NCI-H446 (cell line): ENCODE measurements around the gene NBEAL1.
A peak's percentile ranks its signal among the peaks of the same experiment; 100 is the strongest.
"Not testable (repeated sequence)": the region's sequence is repeated elsewhere in the genome, so short reads cannot be mapped to it uniquely, and the experiment has no call there.

Source experiments
- DNase-seq, 2 experiments: peaks; one replicate each; lab custom pipeline; 2025; lab: John Stamatoyannopoulos, UW

Gene NBEAL1

GRCh38 chr2:203112342-203112741, 97.7 kb downstream of the NBEAL1 start:
- no peak for DNase-seq

GRCh38 chr2:203115201-203115700, 100.6 kb downstream of the NBEAL1 start:
- DNase-seq, result not testable (repeated sequence)

- DNase-seq, result no peak
Measured at GRCh38 chr2:203122317-203122986, 107.8 kb downstream of the NBEAL1 start.

GRCh38 chr2:203126996-203127395, 112.3 kb downstream of the NBEAL1 start:
- DNase-seq, result no peak

- DNase-seq, result no peak
Measured at GRCh38 chr2:203135105-203135504, 120.4 kb downstream of the NBEAL1 start.

GRCh38 chr2:203143391-203143790, 128.7 kb downstream of the NBEAL1 start:
- DNase-seq, result peak in 1 of 2 experiments; percentile 36

GRCh38 chr2:203149194-203149593, 134.5 kb downstream of the NBEAL1 start:
- DNase-seq, result no peak

GRCh38 chr2:203155406-203155805, 140.7 kb downstream of the NBEAL1 start:
- DNase-seq, result no peak

GRCh38 chr2:203162722-203163121, 148.0 kb downstream of the NBEAL1 start:
- DNase-seq, result not testable (repeated sequence)

GRCh38 chr2:203164311-203164935, 149.7 kb downstream of the NBEAL1 start:
- DNase-seq, result no peak

GRCh38 chr2:203167751-203168150, 153.1 kb downstream of the NBEAL1 start:
- DNase-seq, result no peak

- DNase-seq, result no peak
Measured at GRCh38 chr2:203170502-203170901, 155.8 kb downstream of the NBEAL1 start.

- DNase-seq, result no peak
Measured at GRCh38 chr2:203175371-203175770, 160.7 kb downstream of the NBEAL1 start.

GRCh38 chr2:203177361-203177760, 162.7 kb downstream of the NBEAL1 start:
- no peak for DNase-seq

- DNase-seq, result no peak
Measured at GRCh38 chr2:203185864-203186263, 171.2 kb downstream of the NBEAL1 start.

- DNase-seq, result not testable (repeated sequence)
Measured at GRCh38 chr2:203190547-203190946, 175.9 kb downstream of the NBEAL1 start.

GRCh38 chr2:203191026-203191425, 176.4 kb downstream of the NBEAL1 start:
- DNase-seq, result not testable (repeated sequence)

GRCh38 chr2:203191961-203192360, 177.3 kb downstream of the NBEAL1 start:
- no peak for DNase-seq

- DNase-seq, result no peak
Measured at GRCh38 chr2:203195331-203196036, 180.8 kb downstream of the NBEAL1 start.

- DNase-seq, result no peak
Measured at GRCh38 chr2:203200866-203201265, 186.2 kb downstream of the NBEAL1 start.

GRCh38 chr2:203201426-203201825, 186.8 kb downstream of the NBEAL1 start:
- DNase-seq, result no peak

GRCh38 chr2:203209538-203209937, 194.9 kb downstream of the NBEAL1 start:
- no peak for DNase-seq
